ENCODE data around the gene MYO6. TPM values are rescaled to one million over a fixed set of nuclear protein-coding genes. Genes with fewer than 3 reads are reported as not detected.

MYO6 gene
- total RNA-seq, 4 donors from 2014 or later: 19.1 to 72.2 (median 59.2) TPM

DNA sequence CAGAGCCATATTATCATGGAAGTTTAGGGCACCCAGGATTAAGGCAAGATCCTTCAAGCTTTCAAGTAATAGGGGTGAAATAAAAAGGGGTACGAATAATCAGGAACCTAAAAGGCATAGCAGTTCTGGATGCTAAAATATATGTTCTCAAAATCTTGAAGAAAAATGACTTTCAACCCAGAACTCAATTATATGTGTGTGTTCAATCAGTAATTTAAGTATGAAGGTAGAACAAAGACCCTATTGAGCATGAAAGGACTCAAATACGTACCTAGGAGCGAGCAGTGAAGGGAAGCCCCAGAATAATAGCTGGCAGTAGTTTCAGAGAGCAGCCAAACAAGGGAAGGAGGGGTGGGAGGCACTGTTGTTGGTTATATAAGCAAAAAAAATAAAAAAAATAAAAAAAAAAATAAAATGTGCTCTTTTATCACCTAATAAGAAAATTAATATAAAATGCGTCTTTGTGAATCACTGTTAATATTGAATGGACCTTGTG lies 45.4 kb downstream of the MYO6 start:
- intact Hi-C loops (cut with DNase I; ENCODE audit: low total_unique reads) (no loop called here), in situ Hi-C loops (cut with MboI; ENCODE audit: low pct_ligation_motif_present in 1 of 4, low pct_unique_long_range_greater_than_20kb in 1 of 4, low sequenced_read_pairs in 3 of 4) (no loop called here)
- Histone ChIP-seq H3K9me3 (no peaks in the 10 kb centered on the region), H3K4me3 (no peak overlapping the region), H3K27ac (no peak overlapping the region), H3K4me1 (no peaks in the 10 kb centered on the region), H3K36me3 (no peaks in the 10 kb centered on the region), H3K27me3 (no peaks in the 10 kb centered on the region)
- 84 to 96% methylated on average over 4 of the region's 4 CpGs for WGBS, 2 donors (ENCODE audit: low coverage in 1 of 2)
- no peak for TF ChIP-seq POLR2A (IDR thresholded peaks at IDR 0.05)
- no peak for TF ChIP-seq EP300 (IDR thresholded peaks at IDR 0.05; ENCODE audit: low read depth)
- no peak for DNase-seq

DNA sequence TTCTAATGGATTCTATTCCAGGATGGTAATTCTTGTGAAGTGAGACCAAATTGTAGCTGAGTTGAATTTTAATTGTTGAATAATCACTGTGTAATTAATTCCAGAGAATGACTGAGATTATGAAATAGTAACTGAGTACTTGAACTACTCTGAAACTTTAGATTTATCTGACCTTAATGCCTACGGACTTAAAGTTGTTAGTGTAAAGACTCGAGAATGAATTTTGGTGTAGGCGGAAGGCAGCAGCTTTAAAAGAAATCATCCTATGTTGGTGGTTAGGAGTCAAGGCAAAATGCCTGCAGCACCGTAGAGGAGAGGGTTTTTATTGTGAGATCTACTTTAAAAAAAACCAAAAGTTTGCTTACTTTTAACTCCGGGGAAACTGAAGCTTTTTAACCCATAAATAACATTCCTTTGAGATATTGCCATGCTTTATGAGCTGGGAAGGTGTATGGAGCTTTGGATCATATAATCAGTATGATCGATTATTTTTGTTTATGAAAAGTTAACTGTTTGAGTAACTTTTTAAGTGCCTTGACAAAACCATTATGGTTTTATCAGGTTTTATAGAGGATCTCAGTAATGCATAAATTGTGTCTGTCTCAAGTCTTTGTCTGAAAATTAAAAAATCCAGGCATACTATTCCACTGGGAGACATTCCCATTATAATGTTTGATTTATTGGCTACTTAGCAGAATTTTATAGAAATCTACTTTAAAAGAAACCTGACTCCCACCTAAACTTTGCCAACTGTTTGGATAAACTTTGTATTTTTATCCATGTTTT lies 46.1 kb downstream of the MYO6 start:
- H3K27ac ChIP-seq: no peak overlapping the region
- no peak for DNase-seq
- TF ChIP-seq, protein P1, sequence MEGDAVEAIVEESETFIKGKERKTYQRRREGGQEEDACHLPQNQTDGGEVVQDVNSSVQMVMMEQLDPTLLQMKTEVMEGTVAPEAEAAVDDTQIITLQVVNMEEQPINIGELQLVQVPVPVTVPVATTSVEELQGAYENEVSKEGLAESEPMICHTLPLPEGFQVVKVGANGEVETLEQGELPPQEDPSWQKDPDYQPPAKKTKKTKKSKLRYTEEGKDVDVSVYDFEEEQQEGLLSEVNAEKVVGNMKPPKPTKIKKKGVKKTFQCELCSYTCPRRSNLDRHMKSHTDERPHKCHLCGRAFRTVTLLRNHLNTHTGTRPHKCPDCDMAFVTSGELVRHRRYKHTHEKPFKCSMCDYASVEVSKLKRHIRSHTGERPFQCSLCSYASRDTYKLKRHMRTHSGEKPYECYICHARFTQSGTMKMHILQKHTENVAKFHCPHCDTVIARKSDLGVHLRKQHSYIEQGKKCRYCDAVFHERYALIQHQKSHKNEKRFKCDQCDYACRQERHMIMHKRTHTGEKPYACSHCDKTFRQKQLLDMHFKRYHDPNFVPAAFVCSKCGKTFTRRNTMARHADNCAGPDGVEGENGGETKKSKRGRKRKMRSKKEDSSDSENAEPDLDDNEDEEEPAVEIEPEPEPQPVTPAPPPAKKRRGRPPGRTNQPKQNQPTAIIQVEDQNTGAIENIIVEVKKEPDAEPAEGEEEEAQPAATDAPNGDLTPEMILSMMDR (IDR thresholded peaks at IDR 0.05): no peak
- TF ChIP-seq EP300 (IDR thresholded peaks at IDR 0.05; ENCODE audit: low read depth): no peak
- no peak for TF ChIP-seq POLR2AphosphoS5 (IDR thresholded peaks at IDR 0.05)
- no peak for TF ChIP-seq POLR2A (IDR thresholded peaks at IDR 0.05)
- 40 to 51% methylated on average over 6 of the region's 6 CpGs for WGBS, 2 donors (ENCODE audit: low coverage in 1 of 2)
- H3K36me3 ChIP-seq: no peaks in the 10 kb centered on the region
- intact Hi-C loops (cut with DNase I; ENCODE audit: low total_unique reads) (no loop called here), in situ Hi-C loops (cut with MboI; ENCODE audit: low pct_ligation_motif_present in 1 of 4, low pct_unique_long_range_greater_than_20kb in 1 of 4, low sequenced_read_pairs in 3 of 4) (no loop called here)
- H3K4me1 ChIP-seq: no peaks in the 10 kb centered on the region
- no peaks in the 10 kb centered on the region for H3K27me3 ChIP-seq
- no peaks in the 10 kb centered on the region for H3K9me3 ChIP-seq
- H3K4me3 ChIP-seq: no peak overlapping the region

DNA sequence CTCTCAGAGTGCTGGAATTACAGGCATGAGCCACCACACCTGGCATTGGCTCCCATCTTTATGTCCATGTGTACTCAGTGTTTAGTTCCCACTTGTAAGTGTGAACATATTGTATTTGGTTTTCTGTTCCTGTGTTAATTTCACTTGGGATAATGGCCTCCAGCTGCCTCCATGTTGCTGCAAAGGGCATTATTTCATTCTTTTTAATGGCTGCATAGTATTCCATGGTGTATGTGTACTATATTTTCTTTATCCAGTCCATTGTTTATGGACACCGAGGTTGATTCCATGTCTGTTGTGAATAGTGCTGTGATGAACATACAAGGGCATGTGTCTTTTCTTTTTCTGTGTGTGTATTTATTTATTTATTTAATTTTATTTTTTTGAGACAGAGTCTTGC lies 47.7 kb downstream of the MYO6 start:
- TF ChIP-seq POLR2A (IDR thresholded peaks at IDR 0.05): no peak
- TF ChIP-seq, protein P1 (IDR thresholded peaks at IDR 0.05): no peak
- TF ChIP-seq POLR2AphosphoS5 (IDR thresholded peaks at IDR 0.05): no peak
- no peak for TF ChIP-seq EP300 (IDR thresholded peaks at IDR 0.05; ENCODE audit: low read depth)
- no peaks in the 10 kb centered on the region for H3K27me3 ChIP-seq
- H3K36me3 ChIP-seq: no peaks in the 10 kb centered on the region
- H3K4me3 ChIP-seq: no peak overlapping the region
- no peak for DNase-seq
- in situ Hi-C loops (cut with MboI; ENCODE audit: low pct_ligation_motif_present in 1 of 4, low pct_unique_long_range_greater_than_20kb in 1 of 4, low sequenced_read_pairs in 3 of 4) (no loop called here), intact Hi-C loops (cut with DNase I; ENCODE audit: low total_unique reads) (no loop called here)
- H3K4me1 ChIP-seq: no peaks in the 10 kb centered on the region
- H3K9me3 ChIP-seq: no peaks in the 10 kb centered on the region
- 91% methylated on average over 1 of the region's 1 CpG; no CpG with 5 or more reads in 1 of the 2 donors for WGBS, 2 donors (ENCODE audit: low coverage in 1 of 2)
- H3K27ac ChIP-seq: no peak overlapping the region

DNA sequence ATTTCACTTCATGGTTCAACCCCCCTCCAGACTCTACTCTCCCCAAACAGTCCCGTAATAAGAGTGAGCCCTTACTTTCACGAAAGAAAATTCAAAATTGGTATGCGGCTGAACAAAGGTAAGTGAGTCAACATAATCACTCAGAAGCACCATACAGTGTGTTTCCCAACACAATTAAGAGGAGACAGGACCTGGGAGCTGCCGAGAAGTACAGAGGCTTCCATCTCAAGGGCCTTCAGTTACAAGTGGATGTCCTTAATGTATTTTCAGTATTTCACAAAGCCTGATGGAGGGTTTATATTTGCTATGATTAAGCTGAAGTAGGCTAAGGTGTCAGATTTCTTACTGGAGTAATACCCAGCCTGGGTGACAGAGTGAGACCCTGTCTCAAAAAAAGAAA lies 51.1 kb downstream of the MYO6 start:
- H3K9me3 ChIP-seq: no peaks in the 10 kb centered on the region

More for the DNA sequence above, 51.1 kb downstream of the MYO6 start:
- Histone ChIP-seq H3K4me3 (no peak overlapping the region), H3K27me3 (no peaks in the 10 kb centered on the region), H3K36me3 (no peaks in the 10 kb centered on the region), H3K4me1 (no peaks in the 10 kb centered on the region), H3K27ac (no peak overlapping the region)
- DNase-seq: no peak
- no peak for TF ChIP-seq POLR2A (IDR thresholded peaks at IDR 0.05)
- TF ChIP-seq, protein P1 (IDR thresholded peaks at IDR 0.05): no peak
- no peak for TF ChIP-seq EP300 (IDR thresholded peaks at IDR 0.05; ENCODE audit: low read depth)
- TF ChIP-seq POLR2AphosphoS5 (IDR thresholded peaks at IDR 0.05): no peak
- intact Hi-C loops (cut with DNase I; ENCODE audit: low total_unique reads): no loop called here
- WGBS, 2 donors (ENCODE audit: low coverage in 1 of 2): 98 to 100% methylated on average over 3 to 4 of the region's 4 CpGs
- in situ Hi-C loops (cut with MboI; ENCODE audit: low pct_ligation_motif_present in 1 of 4, low pct_unique_long_range_greater_than_20kb in 1 of 4, low sequenced_read_pairs in 3 of 4): no loop called here
